Lower lobe of right lung (tissue), 2 donors: ENCODE data around the gene TRMT112. TPM values are rescaled to one million over a fixed set of nuclear protein-coding genes. Genes with fewer than 3 reads are reported as not detected.

Source experiments
- ATAC-seq, 2 donors: fragments of 200-7000 bp; cut with Tn5 transposase; one replicate each; pipeline ENCODE4 v1.9.1; 2020 to 2022; ENCODE audit warnings: mild to moderate bottlenecking in 2 of 2, moderate library complexity in 2 of 2
- DNase-seq: peaks from one replicate; pipeline ENCODE4 v3.0.0-alpha.2; 2020
- H3K27ac ChIP-seq: fragments of 200-600 bp; one replicate; pipeline ENCODE4 v1.8.0; 2022
- H3K27me3 ChIP-seq: fragments of 200-600 bp; one replicate; pipeline ENCODE4 v1.8.0; 2022; ENCODE audit warnings: low read depth
- H3K36me3 ChIP-seq: fragments of 200-600 bp; one replicate; pipeline ENCODE4 v1.8.0; 2022; ENCODE audit warnings: mild to moderate bottlenecking
- H3K4me1 ChIP-seq: fragments of 200-600 bp; one replicate; pipeline ENCODE4 v1.8.0; 2022
- H3K4me3 ChIP-seq: fragments of 200-600 bp; one replicate; pipeline ENCODE4 v1.8.0; 2022; ENCODE audit warnings: mild to moderate bottlenecking
- H3K9me3 ChIP-seq: fragments of 200-600 bp; one replicate; pipeline ENCODE4 v1.8.0; 2022
- CTCF ChIP-seq: fragments of 200-600 bp; IDR thresholded peaks from one replicate; pipeline ENCODE4 v1.8.0; 2022; ENCODE audit warnings: antibody characterized with exemption, mild to moderate bottlenecking
- intact Hi-C: fragments of 100-400 bp; cut with DNase I; formaldehyde crosslinking; loops from one replicate; pipeline ENCODE4 v1.11.0; 2022
- microRNA-seq: library from miRNA; unstranded; fragments of <30 nt; microRNA quantifications from one replicate; pipeline ENCODE4 v1.2.0, GENCODE V29; 2020; ENCODE audit warnings: borderline number of aligned reads
- total RNA-seq: library from RNA; stranded (reverse); fragmentation: NEBNext Ultra II Directional; extraction: Animal tissue kit (Norgen Biotek cat#: 25700); gene quantifications from one replicate; pipeline ENCODE4 v1.2.1, GENCODE V29; 2021
- donor health status: DM: no; HTN: yes; CAD: no; lungs with severe emphysema.

Gene TRMT112
- total RNA-seq, 1 donor from 2014 or later: 178 TPM

DNA sequence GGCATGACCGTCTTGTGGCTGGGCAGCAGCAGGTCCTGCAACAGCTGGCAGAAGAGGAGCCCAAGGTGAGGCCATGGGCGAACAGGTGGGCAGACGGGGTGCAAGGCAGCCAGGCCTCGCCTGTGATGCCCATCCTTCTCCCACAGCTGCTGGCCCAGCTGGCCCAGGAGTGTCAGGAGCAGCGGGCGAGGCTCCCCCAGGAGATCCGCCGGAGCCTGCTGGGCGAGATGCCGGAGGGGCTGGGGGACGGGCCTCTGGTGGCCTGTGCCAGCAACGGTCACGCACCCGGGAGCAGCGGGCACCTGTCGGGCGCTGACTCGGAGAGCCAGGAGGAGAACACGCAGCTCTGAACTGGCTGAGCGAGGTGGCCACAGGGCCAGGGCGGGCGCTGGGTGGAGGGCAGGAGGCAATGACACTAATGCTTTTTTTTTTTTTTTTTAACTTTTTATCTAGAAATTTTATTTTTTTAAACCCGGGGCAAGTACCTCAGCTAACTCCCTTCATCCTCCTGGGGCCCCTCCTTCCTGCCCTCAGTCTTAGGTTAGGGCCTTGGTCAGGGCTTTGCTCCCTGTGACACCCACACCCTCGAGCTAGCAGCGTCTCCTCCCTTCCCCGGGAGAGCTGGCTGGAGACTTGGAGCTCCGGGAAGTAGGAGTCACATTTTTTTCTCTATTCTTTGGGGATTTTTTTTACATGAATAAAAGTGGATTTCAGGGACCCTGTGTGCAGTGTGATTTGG, 50.0 kb downstream of the TRMT112 start:
- no peak for TF ChIP-seq CTCF
- Histone ChIP-seq H3K27me3 (no peaks in the 10 kb centered on the region), H3K4me3 (peak overlapping the region; percentile 95), H3K27ac (peak overlapping the region; percentile 99), H3K36me3 (peaks cover 50% of the 10 kb centered on the region), H3K9me3 (no peaks in the 10 kb centered on the region), H3K4me1 (peaks cover 35% of the 10 kb centered on the region)
- no peak for ATAC-seq
- intact Hi-C loops: no loop called here
- DNase-seq: no peak

Small RNA genes within 50 kb of the gene (microRNA-seq; reads per million reads assigned to microRNA genes)
- not detected for gene MIR7155

Other genes with a start within 250 kb of the TRMT112 start
- 15.0 TPM for gene MACROD1, start 151.4 kb downstream of the TRMT112 start, total RNA-seq
- gene STIP1, start 131.4 kb downstream of the TRMT112 start, total RNA-seq: 125 TPM
- gene FERMT3, start 110.8 kb downstream of the TRMT112 start, total RNA-seq: 92.0 TPM
- 27.8 TPM for gene TRPT1, start 91.4 kb downstream of the TRMT112 start, total RNA-seq
- 45.0 TPM for gene NUDT22, start 91.3 kb downstream of the TRMT112 start, total RNA-seq
- gene DNAJC4, start 87.0 kb downstream of the TRMT112 start, total RNA-seq: 39.5 TPM
- gene VEGFB, start 83.0 kb downstream of the TRMT112 start, total RNA-seq: 150 TPM
- gene FKBP2, start 76.5 kb downstream of the TRMT112 start, total RNA-seq: 48.2 TPM
- gene PPP1R14B, start 70.6 kb downstream of the TRMT112 start, total RNA-seq: 55.4 TPM
- gene PLCB3, start 66.0 kb downstream of the TRMT112 start, total RNA-seq: 31.8 TPM
- 51.6 TPM for gene BAD, start 32.9 kb downstream of the TRMT112 start, total RNA-seq
- 37.7 TPM for gene GPR137, start 31.7 kb downstream of the TRMT112 start, total RNA-seq
- not detected for gene KCNK4, start 26.3 kb downstream of the TRMT112 start, total RNA-seq
- gene CATSPERZ, start 17.2 kb downstream of the TRMT112 start, total RNA-seq: not detected
- gene ESRRA, start 12.0 kb downstream of the TRMT112 start, total RNA-seq: 47.9 TPM
- 203 TPM for gene PRDX5, start 562 bp upstream of the TRMT112 start, total RNA-seq
- gene CCDC88B, start 22.6 kb upstream of the TRMT112 start, total RNA-seq: 40.0 TPM
- 36.1 TPM for gene RPS6KA4, start 41.6 kb upstream of the TRMT112 start, total RNA-seq
- not detected for gene SLC22A11, start 238.4 kb upstream of the TRMT112 start, total RNA-seq